Breast epithelium (tissue), 3 donors: ENCODE measurements around the gene GUCD1.
"Not testable (repeated sequence)": the region's sequence is repeated elsewhere in the genome, so short reads cannot be mapped to it uniquely, and the experiment has no call there.

Source experiments
- CTCF ChIP-seq, 3 donors: fragments of 450-650 bp; IDR thresholded peaks; one replicate each; pipeline ENCODE4 v1.5.1; 2016 to 2017; ENCODE audit warnings: antibody characterized with exemption in 3 of 3, mild to moderate bottlenecking in 3 of 3, moderate library complexity in 3 of 3
- POLR2A ChIP-seq: fragments of 450-650 bp; IDR thresholded peaks from one replicate; pipeline ENCODE4 v1.6.1; 2016; ENCODE audit warnings: antibody characterized with exemption, mild to moderate bottlenecking, moderate library complexity

- not testable (repeated sequence) for TF ChIP-seq CTCF (IDR thresholded peaks at IDR 0.05); POLR2A
Measured at GRCh38 chr22:24552503-24553286, 2.2 kb downstream of the GUCD1 start.
